ENCODE results near the gene ENOX2.

Gene ENOX2

GRCh38 chrX:130884627-130885026 lies 18.4 kb downstream of the ENOX2 start:
- no peak for DNase-seq

GRCh38 chrX:130879869-130880268 lies 23.1 kb downstream of the ENOX2 start:
- no peak for DNase-seq

DNA sequence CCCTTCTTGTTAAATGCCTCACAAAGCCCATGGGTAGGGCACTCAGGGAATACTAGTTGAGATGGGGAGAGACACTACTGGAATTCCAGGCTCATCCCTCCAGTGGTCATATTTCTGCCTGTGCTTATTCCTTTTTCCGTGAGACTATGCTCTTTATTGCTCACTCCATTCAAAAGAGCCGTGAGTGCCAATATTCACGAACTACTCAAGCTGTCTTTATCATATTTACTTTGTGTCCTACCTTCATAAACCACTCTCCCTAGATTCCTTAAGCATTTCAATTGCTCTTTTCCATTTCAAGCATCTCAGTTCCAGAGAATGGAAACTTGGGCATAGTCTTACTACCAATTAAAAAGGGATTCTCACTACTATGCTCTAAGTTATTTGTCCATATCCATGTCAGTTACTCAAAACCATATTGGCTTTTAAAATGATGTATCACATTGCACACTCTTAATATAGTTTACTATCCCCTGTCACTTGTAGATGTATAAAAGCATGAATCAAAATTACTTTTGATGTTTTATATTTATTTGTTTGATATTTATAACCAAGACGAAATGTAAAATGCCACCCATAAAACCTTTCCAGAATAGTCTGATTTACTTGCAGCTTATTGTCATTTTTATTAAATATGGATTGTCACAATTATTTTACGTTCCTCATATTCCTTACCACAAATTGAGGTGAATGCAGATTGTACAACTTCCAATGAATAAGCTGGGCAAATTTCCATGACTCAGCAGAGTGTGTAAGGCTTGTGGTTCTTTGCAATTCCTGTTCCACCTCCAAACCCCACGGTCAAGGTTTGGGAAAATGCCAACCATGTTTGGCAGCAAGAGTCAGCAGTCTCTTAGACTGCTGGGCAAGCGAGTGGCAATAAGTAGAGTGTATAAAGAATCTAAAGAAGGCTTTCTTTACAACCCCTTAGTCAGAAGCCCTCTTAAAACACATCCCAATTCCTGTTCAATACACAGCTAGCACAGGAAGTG lies 24.4 kb downstream of the ENOX2 start:
- no peak for DNase-seq

GRCh38 chrX:130877892-130878341 lies 25.1 kb downstream of the ENOX2 start:
- no peak for DNase-seq

DNA sequence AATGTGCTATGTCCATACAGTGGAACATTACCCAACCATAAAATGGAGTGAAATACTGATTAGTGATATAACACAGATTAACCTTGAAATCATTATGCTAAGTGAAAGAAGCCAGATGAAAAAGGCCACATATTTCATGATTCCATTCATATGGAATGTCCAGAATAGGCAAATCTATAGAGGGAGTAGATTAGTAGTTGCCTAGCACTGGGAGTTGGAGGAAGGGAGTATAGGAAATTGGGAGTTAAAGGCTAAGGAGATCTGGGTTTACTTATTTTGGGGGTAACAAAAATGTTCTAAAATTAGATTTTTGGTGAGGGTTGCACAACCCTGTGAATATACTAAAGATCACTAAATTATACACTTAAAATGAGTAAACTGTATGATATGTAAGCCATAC lies 26.8 kb downstream of the ENOX2 start:
- DNase-seq, result no peak

DNA sequence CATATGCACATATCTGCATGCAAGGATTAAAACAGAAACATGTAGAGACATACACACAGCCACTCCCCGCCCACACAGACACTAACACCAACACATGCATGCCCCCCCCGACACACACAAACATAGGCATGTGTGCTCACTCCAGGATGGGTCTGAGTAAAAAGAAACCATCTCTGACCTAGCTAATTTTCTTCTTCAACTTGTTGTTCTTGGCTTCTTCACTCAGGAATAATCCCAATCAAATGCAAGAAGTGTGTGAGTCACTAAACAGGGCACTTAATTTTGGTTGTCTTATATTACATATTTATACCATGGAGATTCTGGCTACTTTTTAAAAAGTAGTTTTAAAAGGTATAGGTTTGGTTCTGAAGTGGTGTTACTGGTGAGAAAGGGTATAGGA lies 28.3 kb downstream of the ENOX2 start:
- no peak for DNase-seq

DNA sequence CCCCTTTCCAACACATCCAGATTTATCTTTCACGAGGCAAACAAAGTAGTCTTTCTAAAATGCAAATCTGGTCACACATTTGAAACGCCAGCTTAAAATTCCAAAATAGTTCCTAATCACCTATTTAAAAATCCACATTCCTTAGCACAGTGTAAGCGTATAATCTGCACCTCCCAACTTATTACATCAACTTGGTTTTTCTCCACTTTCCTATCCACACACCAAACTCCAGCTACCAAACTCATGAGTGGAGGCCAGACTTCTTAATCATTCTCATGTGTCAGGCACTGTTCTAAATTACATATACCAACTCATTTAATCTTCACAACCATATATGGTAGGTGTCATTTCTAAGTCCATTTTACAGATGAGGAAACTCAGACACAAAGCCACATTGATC lies 33.8 kb downstream of the ENOX2 start:
- no peak for DNase-seq

GRCh38 chrX:130861462-130861861 lies 41.5 kb downstream of the ENOX2 start:
- no peak for DNase-seq

DNA sequence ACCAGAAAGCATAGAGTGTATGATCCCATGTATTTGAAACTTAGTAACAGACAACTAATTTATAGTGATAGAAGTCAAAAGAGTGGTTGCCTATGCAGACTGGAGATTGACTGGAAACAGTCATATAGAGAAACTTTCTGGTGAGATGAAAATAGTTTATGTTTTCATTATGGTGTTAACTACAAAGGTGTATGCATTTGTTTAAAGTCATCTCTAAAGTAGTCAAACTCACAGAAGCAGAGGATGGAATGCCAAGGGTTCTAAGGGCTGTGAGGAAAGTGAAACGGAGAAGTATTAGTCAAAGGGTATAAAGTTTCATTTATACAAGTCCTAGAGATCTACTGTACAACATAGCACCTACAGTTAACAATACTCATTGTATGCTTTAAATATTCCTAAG lies 45.8 kb downstream of the ENOX2 start:
- DNase-seq, result no peak

DNA sequence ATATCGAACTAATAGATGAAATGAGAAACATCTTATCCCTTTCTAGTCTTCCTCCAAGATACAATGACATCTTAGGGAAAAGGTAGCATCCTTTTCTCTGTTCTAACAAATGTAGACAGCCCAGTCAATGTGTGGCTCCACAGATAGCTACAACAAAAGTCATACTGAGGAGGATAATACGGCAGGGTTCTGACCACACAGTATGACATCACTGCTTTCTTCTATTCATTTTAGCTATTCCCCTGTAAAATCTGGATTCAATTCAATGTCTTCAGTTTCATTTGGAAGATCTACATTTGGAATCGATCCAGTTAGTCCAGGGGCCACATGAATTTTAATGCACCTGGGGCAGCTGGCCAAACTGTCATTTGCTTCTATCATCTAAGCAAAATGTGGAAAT lies 51.4 kb downstream of the ENOX2 start:
- DNase-seq, result no peak

DNA sequence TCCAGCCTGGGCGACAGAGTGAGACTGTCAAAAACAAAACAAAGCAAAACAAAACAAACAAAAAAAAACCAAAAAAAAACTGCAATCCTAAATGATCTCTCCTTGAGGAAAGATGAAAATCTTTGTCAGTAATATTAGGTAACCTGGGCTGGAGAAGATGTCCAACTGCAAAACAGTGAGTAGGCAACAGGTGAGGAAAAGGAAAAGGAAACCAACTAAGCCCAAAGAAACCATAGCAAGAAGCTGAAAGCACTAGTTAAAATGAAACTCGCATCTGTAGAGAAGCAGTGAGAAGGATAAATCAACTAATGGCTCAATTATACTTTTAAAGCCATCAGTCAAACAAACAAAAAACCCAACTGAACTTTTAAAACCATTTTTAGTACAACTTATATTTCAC lies 54.2 kb downstream of the ENOX2 start:
- no peak for DNase-seq

- no peak for DNase-seq
These were observed 56.3 kb downstream of the ENOX2 start for GRCh38 chrX:130846746-130847145.

DNA sequence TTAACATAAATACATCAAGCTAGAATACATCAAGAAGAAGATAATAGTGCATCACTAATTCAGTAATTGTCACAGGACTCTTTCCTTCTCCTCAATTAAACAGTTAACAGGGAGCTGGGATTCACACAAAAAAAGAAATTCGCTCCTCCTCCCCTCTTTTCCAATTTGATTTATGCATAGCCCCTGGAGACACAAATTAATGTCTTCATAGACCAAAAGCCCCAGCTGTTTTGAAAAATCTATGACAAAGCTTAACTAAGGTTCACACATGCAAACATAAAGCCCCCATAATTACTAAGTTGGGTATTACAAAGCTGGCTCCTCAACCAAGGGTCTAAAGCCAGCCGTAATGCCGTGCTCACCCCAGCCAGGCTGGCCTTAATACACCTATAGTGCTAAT lies 61.2 kb downstream of the ENOX2 start:
- DNase-seq, result no peak

DNA sequence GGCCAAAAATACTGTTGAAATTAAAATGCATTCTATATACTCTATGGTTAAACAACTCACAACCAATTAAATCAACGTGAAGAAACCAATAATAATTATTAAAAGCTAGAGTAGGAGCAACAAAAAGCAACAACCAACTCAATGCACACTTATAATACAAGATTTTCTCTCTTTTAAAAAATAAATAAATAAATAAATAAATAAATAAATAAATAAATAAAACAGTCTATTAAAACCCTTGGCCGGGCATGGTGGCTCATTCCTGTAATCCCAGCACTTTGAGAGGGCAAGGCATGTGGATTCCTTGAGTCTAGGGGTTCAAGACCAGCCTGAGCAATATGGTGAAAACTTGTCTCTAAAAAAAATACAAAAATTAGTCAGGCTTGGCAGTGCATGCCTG lies 62.7 kb downstream of the ENOX2 start:
- DNase-seq, result no peak

DNA sequence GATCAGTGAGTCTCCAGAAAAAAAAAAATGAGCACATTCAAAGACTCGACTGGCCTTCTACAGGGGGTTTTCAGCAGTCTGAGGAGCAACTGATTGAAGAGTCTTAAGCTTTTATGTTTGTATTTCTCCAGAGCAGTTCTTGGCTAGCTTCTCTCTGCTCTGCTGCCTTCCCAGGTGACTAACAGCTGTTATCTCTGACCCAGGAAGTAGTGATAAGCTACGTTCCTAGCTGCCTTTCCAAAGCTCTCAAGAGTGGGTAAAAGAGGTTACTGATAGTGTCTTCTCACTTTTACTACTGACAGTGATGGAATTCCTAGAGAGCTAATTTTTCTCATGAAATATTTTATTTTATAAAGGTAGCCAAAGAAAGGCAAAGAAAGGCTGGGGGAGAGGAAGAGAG lies 66.6 kb downstream of the ENOX2 start:
- no peak for DNase-seq

DNA sequence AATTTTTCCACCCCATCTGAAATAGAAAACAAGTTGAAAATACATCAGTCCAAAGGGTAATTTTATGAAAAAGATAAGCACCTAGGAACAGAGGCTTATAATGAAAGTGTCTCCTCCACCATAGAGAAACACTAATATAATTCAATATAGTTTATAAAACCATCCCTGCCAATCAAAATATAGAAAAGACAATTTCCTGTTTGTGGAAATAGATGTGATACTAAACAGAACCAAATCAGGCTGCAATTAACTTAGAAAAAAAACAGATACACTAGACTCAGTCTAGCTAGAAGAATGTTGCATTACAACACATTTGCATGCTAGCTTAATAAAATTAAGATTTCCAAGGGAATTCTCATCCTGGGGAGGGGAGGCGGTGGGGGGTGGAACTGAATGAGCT lies 68.2 kb downstream of the ENOX2 start:
- no peak for DNase-seq

- DNase-seq, result no peak
These were observed 68.9 kb downstream of the ENOX2 start for GRCh38 chrX:130834149-130834548.

GRCh38 chrX:130831347-130831722 lies 71.7 kb downstream of the ENOX2 start:
- no peak for DNase-seq

- DNase-seq, result no peak
These were observed 72.2 kb downstream of the ENOX2 start for GRCh38 chrX:130830599-130831346.

GRCh38 chrX:130829526-130830515 lies 73.2 kb downstream of the ENOX2 start:
- no peak for DNase-seq

DNA sequence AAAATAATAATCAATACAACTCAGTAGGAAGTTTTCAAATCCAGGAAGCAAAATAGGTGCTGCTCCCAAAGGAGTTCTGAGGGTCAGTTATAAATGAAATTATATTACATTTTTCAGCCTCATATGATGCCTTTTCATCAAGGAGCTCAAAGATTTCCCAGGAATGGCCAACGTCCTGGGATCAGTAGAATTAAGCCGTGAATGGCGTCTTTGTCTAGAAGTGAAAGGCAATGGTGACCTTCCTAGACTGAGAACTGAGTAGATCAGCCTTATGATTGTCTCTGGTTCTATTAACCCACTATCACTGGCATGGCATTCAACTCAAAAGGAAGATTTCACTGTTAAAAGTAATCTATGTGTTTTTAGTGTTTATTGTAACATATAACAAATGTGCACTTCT lies 74.4 kb downstream of the ENOX2 start:
- DNase-seq, result no peak

GRCh38 chrX:130827648-130828047 lies 75.4 kb downstream of the ENOX2 start:
- DNase-seq, result no peak

DNA sequence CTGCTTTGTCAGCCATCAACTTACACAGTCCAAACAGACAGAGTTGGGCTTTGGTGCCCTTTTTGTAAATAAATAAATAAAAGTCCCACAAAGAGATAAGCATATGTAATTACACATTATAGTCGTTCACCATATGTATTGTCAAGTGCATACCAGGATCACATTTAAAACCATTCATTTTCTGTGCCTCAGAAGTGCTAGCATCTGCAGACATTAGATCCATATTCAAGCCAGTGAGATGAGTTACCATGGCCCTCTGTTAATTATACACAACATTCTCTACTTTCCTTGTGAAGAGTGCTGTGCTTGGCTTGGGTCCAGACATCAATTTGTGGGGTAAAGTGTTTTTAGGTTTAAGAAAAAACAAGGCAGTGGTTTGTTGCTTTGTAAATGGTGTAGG lies 76.8 kb downstream of the ENOX2 start:
- no peak for DNase-seq

Measured in activated naive CD4-positive, alpha-beta T cell treated with Interleukin-2 at 50 U/mL for 16 hours (primary cell).